ENCODE results near the gene SLC36A4. TPM values are rescaled to one million over a fixed set of nuclear protein-coding genes. Genes with fewer than 3 reads are reported as not detected.

The SLC36A4 gene
- total and polyA plus RNA-seq, 9 of the 15 experiments (the other 6 are each of a cell fraction or from before 2014, with no cell fraction given) = 1.4 to 8.0 (median 5.4) TPM

DNA sequence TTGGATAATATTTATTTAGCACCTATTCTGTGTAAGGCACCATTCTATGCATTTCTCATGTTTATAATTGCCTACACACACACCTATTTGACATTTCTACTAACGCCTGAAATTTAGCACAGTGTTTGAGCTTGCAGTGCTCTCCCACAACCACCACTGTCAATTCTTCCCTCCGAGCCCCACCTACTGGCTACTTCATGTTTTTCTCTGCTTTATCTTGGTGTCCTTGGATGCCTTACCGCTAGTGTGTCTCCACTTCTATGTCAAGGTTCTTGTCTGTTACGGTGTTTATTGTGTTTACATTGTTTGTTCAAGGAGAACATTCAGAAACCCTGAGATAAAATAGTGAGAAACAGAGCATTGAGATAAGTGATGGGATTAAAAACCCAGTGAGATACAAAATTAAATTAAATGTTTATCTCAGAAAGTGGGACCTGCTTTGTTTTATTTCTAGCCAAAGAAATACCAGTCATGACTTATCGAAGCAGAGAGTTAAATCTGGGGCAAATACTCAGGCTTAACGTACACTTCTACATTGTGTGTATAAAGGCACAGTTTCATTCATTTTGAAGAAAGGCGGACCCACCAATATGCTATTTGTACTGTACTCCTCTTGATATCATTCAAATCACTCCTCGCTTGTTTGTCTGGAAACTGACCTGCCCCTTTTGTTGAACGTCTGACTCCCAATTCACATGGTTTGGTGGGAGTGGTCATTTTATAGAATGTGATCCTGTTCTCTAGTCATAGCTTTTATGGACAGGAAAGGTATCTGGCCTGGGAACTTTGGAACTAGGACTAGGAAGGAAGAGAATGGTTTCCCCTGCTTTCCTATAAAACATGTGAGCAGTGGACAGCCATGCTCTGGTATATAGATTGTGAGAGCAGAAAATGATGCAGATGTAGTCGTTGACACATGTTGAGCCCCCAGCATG lies 39.2 kb upstream of the SLC36A4 start (continued):
- TF ChIP-seq, protein P1, sequence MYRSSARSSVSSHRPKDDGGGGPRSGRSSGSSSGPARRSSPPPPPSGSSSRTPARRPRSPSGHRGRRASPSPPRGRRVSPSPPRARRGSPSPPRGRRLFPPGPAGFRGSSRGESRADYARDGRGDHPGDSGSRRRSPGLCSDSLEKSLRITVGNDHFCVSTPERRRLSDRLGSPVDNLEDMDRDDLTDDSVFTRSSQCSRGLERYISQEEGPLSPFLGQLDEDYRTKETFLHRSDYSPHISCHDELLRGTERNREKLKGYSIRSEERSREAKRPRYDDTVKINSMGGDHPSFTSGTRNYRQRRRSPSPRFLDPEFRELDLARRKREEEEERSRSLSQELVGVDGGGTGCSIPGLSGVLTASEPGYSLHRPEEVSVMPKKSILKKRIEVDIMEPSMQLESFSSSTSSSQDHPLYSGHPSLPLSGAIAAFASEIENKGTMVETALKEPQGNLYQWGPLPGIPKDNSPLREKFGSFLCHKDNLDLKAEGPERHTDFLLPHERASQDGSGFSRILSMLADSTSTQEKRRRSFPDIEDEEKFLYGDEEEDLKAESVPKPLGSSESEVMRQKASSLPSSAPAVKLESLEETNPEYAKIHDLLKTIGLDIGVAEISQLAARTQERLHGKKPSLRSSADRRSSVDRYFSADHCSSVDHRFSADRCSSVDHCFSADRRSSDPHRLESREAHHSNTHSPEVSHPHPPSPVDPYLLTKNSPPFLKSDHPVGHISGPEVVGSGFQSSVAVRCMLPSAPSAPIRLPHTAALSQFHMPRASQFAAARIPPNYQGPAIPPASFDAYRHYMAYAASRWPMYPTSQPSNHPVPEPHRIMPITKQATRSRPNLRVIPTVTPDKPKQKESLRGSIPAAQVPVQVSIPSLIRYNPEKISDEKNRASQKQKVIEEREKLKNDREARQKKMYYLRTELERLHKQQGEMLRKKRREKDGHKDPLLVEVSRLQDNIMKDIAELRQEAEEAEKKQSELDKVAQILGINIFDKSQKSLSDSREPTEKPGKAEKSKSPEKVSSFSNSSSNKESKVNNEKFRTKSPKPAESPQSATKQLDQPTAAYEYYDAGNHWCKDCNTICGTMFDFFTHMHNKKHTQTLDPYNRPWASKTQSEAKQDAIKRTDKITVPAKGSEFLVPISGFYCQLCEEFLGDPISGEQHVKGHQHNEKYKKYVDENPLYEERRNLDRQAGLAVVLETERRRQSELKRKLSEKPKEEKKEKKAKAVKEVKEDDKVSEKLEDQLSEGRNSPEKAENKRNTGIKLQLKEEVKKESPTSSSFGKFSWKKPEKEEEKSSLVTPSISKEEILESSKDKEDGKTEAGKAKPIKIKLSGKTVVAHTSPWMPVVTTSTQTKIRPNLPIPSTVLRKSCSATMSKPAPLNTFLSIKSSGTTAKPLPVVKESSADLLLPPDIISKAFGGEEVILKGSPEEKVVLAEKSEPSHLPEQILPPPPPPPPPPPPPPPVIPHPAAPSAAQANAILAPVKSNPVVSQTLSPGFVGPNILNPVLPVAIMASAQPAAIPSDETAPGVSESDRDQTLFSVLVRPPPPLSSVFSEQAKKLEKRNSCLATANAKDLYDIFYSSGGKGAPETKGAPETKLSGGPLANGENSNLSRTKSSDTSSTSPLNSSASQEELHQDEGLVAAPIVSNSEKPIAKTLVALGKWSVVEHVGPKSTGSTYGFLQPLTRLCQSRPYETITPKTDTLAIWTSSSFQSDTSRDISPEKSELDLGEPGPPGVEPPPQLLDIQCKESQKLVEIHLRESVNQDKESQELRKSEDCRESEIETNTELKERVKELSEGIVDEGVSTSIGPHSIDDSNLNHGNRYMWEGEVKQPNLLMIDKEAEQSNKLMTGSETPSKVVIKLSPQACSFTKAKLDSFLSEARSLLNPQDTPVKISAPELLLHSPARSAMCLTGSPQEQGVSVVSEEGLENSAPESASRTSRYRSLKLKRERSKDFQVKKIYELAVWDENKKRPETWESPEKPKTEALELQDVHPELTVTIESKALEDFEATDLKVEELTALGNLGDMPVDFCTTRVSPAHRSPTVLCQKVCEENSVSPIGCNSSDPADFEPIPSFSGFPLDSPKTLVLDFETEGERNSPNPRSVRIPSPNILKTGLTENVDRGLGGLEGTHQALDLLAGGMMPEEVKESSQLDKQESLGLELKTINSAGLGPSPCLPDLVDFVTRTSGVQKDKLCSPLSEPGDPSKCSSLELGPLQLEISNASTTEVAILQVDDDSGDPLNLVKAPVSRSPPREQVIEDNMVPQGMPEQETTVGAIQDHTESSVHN (IDR thresholded peaks at IDR 0.05; ENCODE audit: borderline replicate concordance in 1 of 2, low read depth in 1 of 2) = no peak
- TF ChIP-seq, protein P2, sequence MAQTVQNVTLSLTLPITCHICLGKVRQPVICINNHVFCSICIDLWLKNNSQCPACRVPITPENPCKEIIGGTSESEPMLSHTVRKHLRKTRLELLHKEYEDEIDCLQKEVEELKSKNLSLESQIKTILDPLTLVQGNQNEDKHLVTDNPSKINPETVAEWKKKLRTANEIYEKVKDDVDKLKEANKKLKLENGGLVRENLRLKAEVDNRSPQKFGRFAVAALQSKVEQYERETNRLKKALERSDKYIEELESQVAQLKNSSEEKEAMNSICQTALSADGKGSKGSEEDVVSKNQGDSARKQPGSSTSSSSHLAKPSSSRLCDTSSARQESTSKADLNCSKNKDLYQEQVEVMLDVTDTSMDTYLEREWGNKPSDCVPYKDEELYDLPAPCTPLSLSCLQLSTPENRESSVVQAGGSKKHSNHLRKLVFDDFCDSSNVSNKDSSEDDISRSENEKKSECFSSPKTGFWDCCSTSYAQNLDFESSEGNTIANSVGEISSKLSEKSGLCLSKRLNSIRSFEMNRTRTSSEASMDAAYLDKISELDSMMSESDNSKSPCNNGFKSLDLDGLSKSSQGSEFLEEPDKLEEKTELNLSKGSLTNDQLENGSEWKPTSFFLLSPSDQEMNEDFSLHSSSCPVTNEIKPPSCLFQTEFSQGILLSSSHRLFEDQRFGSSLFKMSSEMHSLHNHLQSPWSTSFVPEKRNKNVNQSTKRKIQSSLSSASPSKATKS (CRISPR knock-in tag; IDR thresholded peaks at IDR 0.05) = no peak
